NT2/D1 (cell line): Measurements from ENCODE around the gene DMBX1.

ENCODE experiments used
- DNase-seq: peaks from one replicate; pipeline ENCODE4 v3.0.0-alpha.2; 2011; ENCODE audit warnings: low read depth, low spot score
- H3K27me3 ChIP-seq: 2 replicates; pipeline ENCODE4 v1.6.0; 2011; ENCODE audit warnings: mild to moderate bottlenecking; ENCODE audit not compliant: insufficient read length, insufficient read depth
- H3K36me3 ChIP-seq: 2 replicates; pipeline ENCODE4 v1.6.1; 2011; ENCODE audit warnings: mild to moderate bottlenecking, low read length, mixed read lengths; ENCODE audit not compliant: insufficient read depth, insufficient read length
- H3K4me1 ChIP-seq: 2 replicates; pipeline ENCODE4 v1.5.1; 2011; ENCODE audit not compliant: insufficient read depth, insufficient read length
- H3K4me3 ChIP-seq: 2 replicates; pipeline ENCODE4 v1.5.1; 2011; ENCODE audit warnings: low read depth; ENCODE audit not compliant: insufficient read length
- H3K9ac ChIP-seq: 2 replicates; pipeline ENCODE4 v1.6.0; 2011; ENCODE audit warnings: low read depth; ENCODE audit not compliant: insufficient read length
- H3K9me3 ChIP-seq: 2 replicates; pipeline ENCODE4 v1.5.1; 2011; ENCODE audit warnings: mild to moderate bottlenecking, low read length; ENCODE audit not compliant: insufficient read depth
- SUZ12 ChIP-seq: IDR thresholded peaks from 2 replicates; pipeline ENCODE4 v1.6.1; 2011; ENCODE audit not compliant: insufficient read length, insufficient read depth; ENCODE audit errors: extremely low read depth
- YY1 ChIP-seq: IDR thresholded peaks from 2 replicates; pipeline ENCODE4 v1.6.1; 2011; ENCODE audit not compliant: insufficient read length, insufficient read depth
- ZNF274 ChIP-seq: IDR thresholded peaks from 2 replicates; pipeline ENCODE4 v1.6.1; 2011; ENCODE audit warnings: mild to moderate bottlenecking, low read depth, low read length

DMBX1 gene

DNA sequence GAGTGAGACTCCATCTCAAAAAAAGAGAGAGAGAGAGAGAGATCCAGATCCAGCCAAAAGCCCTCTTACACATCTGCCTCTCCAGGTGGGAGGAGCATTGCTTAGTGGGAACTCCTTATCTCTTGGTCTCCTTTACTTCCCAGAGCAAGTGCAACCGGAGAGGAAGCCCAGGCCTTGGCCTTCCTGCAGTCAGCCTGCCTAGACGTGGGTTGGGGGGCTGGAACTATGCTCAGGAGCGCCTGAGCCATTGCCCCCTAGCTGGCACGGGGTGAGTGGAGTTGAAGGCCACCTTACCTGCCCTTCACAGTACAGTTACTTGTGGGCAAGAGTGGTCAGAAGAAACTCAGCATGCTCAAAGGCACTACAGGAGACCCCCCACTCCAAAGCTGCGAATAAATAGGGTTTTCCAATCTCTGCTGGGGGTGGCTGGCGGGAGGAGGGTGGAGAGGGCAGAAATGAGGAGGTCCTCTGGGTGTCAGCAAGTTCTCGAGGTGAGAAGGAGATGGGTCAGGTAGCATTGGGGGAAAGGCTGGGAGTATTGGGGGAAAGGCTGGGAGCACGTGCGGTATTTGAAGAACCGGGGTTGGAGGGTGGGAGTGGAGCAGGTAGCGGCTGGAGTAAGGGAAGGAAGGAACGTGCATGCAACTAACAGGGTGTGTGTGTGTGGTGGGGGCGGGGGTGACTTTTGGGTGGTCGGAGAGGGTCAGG, 4.7 kb upstream of the DMBX1 start:
- H3K9ac ChIP-seq: no peak overlapping the region
- no peak for TF ChIP-seq SUZ12
- TF ChIP-seq YY1: no peak
- TF ChIP-seq ZNF274: no peak
- H3K9me3 ChIP-seq: no peaks in the 10 kb centered on the region
- H3K36me3 ChIP-seq: no peaks in the 10 kb centered on the region
- DNase-seq: no peak
- H3K4me3 ChIP-seq: no peak overlapping the region
- H3K27me3 ChIP-seq: peaks cover 99% of the 10 kb centered on the region
- peaks cover 37% of the 10 kb centered on the region for H3K4me1 ChIP-seq

DNA sequence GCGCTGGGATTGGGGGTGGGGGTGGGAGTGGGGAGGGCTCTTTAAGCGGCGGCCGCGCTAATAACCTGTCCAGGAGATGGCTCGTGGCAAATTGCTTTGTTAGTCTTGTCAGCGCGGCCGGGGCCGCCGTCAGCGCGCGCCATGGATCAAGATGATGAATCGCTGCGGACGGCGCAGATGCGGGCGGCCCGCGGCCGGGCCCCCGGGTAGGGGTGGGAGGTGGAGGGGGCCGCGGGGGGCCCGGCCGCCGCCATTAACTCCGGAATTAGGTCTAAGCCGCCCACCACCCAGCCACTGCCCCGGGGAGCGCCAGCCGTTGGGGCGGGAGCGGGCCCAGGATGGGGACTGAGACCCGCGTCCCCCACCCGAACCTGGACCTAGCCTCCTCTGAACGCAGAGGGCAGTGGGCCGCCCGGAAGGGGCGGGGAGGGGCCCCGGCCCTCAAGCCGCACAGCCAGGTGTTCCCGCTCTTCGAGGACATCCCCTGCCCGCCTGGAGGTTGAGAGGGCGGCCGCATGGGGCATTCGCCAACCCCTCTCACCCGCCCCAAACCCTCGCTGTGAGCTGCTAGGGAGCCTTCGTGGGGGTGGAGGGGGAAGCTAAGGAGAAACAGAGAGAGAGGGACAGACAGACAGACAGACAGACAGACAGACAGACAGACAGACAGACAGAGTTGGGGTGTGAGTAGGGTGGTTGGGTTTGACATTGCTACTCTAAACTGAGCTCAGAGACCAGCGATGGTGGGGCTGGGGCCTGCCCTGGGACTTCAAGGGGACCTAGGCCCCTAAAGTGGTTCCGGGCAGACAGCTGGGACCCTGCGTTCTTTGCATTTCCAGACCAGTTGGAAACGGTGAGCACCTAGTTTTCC, 3.8 kb upstream of the DMBX1 start:
- Histone ChIP-seq H3K36me3 (no peaks in the 10 kb centered on the region), H3K4me3 (peak overlapping the region; percentile 29), H3K4me1 (peaks cover 34% of the 10 kb centered on the region), H3K9me3 (no peaks in the 10 kb centered on the region), H3K9ac (peak overlapping the region; percentile 52), H3K27me3 (peaks cover 100% of the 10 kb centered on the region)
- TF ChIP-seq ZNF274: no peak
- TF ChIP-seq SUZ12: peak; percentile 66
- no peak for DNase-seq

DNA sequence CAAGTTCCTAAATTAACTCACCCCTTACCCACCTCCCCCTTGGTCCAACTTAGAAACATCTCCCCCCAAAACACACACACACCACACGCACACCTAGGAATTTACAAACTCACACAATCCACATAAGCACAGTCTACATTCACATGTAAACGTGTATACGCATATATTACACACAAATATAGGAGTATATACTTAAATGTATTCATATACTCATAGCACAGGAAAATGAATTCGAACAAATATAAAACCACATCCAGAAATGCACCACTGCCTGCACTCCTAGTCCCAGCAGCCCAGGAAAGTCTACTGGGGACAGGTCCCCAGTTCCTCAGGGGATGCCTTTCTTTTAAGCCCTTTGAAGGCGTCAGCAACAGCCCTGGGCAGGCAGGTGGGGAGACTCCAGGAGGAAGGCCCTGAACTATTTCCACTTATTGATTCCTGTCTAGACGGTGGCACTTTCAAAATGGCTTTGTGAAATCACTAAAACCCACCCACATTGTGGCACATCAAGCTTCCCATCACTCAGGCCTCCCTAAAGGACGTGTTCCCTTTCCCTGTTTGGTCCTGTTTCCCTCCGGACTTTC, 3.1 kb upstream of the DMBX1 start:
- Histone ChIP-seq H3K9ac (no peak overlapping the region), H3K36me3 (no peaks in the 10 kb centered on the region), H3K4me3 (no peak overlapping the region), H3K27me3 (peaks cover 100% of the 10 kb centered on the region), H3K4me1 (peaks cover 32% of the 10 kb centered on the region), H3K9me3 (no peaks in the 10 kb centered on the region)
- TF ChIP-seq YY1 (no peak), SUZ12 (no peak), ZNF274 (no peak)
- DNase-seq: no peak

DNA sequence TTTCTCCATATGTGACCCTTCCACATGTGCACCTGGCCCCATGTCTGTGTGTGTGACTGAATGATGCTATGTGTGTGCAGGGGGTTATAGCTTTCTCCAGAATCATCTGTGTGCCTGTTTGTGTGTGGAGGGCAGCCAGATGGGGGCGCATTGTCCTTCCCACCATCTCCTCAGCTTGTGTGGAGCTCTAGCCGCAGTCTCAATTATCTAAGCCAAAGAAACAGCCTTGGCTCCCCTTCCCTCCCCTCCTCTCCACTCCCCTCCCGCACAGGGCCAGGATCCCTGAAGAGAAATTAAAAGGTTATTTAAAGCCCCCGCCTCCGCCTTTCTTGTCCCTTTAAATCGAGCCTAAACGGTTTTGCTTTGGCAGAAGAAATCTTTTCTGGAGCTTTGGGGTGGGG, 1.8 kb upstream of the DMBX1 start:
- Histone ChIP-seq H3K36me3 (no peaks in the 10 kb centered on the region), H3K9ac (no peak overlapping the region), H3K27me3 (peaks cover 100% of the 10 kb centered on the region), H3K9me3 (no peaks in the 10 kb centered on the region), H3K4me3 (no peak overlapping the region), H3K4me1 (peaks cover 34% of the 10 kb centered on the region)
- TF ChIP-seq SUZ12: no peak
- no peak for TF ChIP-seq ZNF274
- TF ChIP-seq YY1: no peak
- DNase-seq: peak; percentile 65

DNA sequence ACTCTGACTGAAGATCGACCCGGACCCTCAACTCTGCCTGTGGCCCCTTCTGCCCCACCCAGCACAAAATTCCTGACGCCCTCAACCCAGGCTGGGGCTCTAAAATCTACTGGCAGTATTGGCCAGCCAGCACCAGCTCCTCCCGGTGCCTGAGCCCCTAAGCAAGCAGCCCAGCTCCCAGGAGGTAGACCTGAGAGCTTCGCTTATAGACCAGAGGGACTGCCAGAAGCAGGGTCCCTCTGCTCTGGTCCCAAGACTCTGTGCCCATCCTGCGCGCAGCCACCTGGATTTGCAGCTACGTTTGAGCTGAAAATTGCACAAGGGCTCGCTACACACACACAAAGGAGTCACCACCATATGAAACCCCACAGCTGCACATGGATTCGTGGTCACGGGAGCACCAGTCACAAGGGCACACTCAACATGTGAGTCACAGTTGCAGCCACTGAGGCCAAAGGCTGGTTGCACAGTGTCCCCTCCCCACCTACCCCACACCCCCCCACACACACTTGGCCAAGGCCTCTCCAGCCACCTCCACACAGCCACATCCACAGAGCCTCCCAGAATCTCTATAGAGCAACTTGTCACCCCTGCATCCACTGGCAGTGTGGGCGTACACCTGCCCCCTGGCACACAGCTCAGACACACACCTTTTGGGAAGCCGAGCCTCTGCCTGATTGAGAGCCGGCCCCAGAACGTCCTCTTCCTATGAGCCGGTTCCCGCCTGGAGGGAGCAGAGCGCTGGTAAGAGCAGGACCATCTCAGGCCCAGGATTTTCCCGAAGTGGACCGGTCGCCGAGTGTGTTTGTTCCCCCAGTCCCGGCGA, 1.1 kb upstream of the DMBX1 start:
- H3K36me3 ChIP-seq: no peaks in the 10 kb centered on the region
- peaks cover 99% of the 10 kb centered on the region for H3K27me3 ChIP-seq
- no peaks in the 10 kb centered on the region for H3K9me3 ChIP-seq
- H3K4me1 ChIP-seq: peaks cover 34% of the 10 kb centered on the region
- H3K9ac ChIP-seq: no peak overlapping the region
- TF ChIP-seq YY1 (no peak), SUZ12 (no peak), ZNF274 (no peak)
- H3K4me3 ChIP-seq: peak overlapping the region; percentile 48
- DNase-seq: no peak

DNA sequence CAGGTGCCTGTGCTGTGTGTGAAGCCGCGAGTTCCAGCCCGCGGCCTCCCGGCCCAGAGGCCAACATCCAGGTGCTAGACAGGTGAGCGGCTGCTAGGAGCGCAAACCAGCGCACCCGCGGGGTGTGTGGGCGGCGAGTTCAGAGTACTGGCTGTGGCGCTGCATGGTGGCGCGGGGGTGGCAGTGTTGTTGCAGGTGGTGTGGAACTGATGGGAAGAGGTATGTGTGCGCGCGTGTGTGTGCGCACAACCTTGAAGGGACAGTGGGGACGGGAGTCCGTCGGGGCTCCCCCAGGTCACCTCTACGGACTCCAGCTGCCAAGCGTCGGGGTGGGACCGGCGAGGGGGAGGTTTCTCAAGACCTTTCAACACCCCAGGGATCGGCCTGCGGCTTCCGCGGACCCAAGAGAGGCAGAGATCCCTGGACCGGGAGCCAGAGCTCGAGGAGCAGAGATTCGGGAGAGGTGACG, 433 bp upstream of the DMBX1 start:
- TF ChIP-seq SUZ12 (peak; percentile 92), YY1 (no peak)
- Histone ChIP-seq H3K27me3 (peaks cover 99% of the 10 kb centered on the region), H3K9ac (peak overlapping the region; percentile 63), H3K9me3 (no peaks in the 10 kb centered on the region), H3K36me3 (no peaks in the 10 kb centered on the region), H3K4me1 (peaks cover 34% of the 10 kb centered on the region), H3K4me3 (peak overlapping the region; percentile 48)
- DNase-seq: no peak

DNA sequence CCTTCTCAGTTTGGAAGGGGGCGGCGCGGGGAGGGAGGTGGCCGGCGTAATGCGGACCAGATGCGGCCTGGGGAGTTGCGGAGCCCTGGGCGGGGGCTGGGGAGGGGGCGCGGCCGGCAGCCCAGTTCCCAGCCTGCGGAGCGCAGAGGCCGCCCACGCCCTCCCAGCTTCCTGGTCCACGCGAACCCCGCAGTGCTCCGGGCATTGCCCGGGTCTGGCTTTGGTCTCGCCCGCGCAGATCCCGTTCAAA, 695 bp downstream of the DMBX1 start:
- Histone ChIP-seq H3K27me3 (peaks cover 99% of the 10 kb centered on the region), H3K4me1 (peaks cover 28% of the 10 kb centered on the region), H3K9ac (peak overlapping the region; percentile 79), H3K36me3 (no peaks in the 10 kb centered on the region), H3K4me3 (peak overlapping the region; percentile 65), H3K9me3 (no peaks in the 10 kb centered on the region)
- DNase-seq: no peak
- TF ChIP-seq ZNF274: no peak
- TF ChIP-seq YY1: no peak
- peak; percentile 94 for TF ChIP-seq SUZ12
